Measurements from ENCODE around the gene MND1. TPM values are rescaled to one million over a fixed set of nuclear protein-coding genes. Genes with fewer than 3 reads are reported as not detected.

Gene MND1
- total and polyA plus RNA-seq, 7 donors: 0.12 to 1.4 (median 0.40) TPM; not detected in 3

GRCh38 chr4:153342751-153343552 is 1.5 kb upstream of the MND1 start:
- intact Hi-C loops (cut with DNase I): loop anchor here (5.0 to 10.0 kb wide), 4 partner anchors 89 to 309 kb away; no protein-coding TSS in a partner anchor
- no peak for ATAC-seq
- no peak for TF ChIP-seq CTCF (IDR thresholded peaks at IDR 0.05)
- H3K36me3 ChIP-seq (ENCODE audit: insufficient read depth in 1 of 2, low read depth in 1 of 2): no peaks in the 10 kb centered on the region
- no peaks in the 10 kb centered on the region for H3K9me3 ChIP-seq
- WGBS, 3 donors: 80 to 95% (median 94%) methylated on average over 6 of the region's 6 CpGs
- no peak overlapping the region for H3K27ac ChIP-seq
- no peak overlapping the region for H3K4me3 ChIP-seq
- peaks cover 8% of the 10 kb centered on the region for H3K4me1 ChIP-seq
- no peaks in the 10 kb centered on the region for H3K27me3 ChIP-seq (ENCODE audit: insufficient read depth in 3 of 3, low read length in 2 of 3)
- DNase-seq: no peak

- no peak for TF ChIP-seq CTCF (IDR thresholded peaks at IDR 0.05)
- 2% methylated on average over 42 to 44 of the region's 44 CpGs for WGBS, 3 donors
Observed at GRCh38 chr4:153345012-153345981, 809 bp downstream of the MND1 start.

GRCh38 chr4:153346031-153346430 is 1.5 kb downstream of the MND1 start:
- intact Hi-C loops (cut with DNase I): loop anchor here (5.0 to 10.0 kb wide), 2 partner anchors 89 to 121 kb away; partner anchors contain the start of gene TMEM131L (in 1 of the 2)
- Histone ChIP-seq H3K27me3 (ENCODE audit: insufficient read depth in 3 of 3, low read length in 2 of 3) (no peaks in the 10 kb centered on the region), H3K27ac (no peak overlapping the region), H3K36me3 (ENCODE audit: insufficient read depth in 1 of 2, low read depth in 1 of 2) (no peaks in the 10 kb centered on the region), H3K9me3 (no peaks in the 10 kb centered on the region), H3K4me1 (peaks cover 8% of the 10 kb centered on the region), H3K4me3 (peak overlapping the region; percentile 85)
- ATAC-seq (no peak), DNase-seq (no peak)
- WGBS, 3 donors: 58 to 64% (median 60%) methylated on average over 2 of the region's 2 CpGs
- TF ChIP-seq CTCF (IDR thresholded peaks at IDR 0.05): no peak

More at GRCh38 chr4:153345012-153345981, 809 bp downstream of the MND1 start:
- Histone ChIP-seq H3K4me3 (peak overlapping the region; percentile 85), H3K36me3 (ENCODE audit: insufficient read depth in 1 of 2, low read depth in 1 of 2) (no peaks in the 10 kb centered on the region), H3K27me3 (ENCODE audit: insufficient read depth in 3 of 3, low read length in 2 of 3) (no peaks in the 10 kb centered on the region), H3K27ac (peak overlapping the region; percentile 28), H3K9me3 (no peaks in the 10 kb centered on the region), H3K4me1 (peaks cover 8% of the 10 kb centered on the region)
- DNase-seq (peak; percentile 32 to 49), ATAC-seq (peak; percentile 28 to 71 (median 62))
- intact Hi-C loops (cut with DNase I): loop anchor here (2.0 to 10.0 kb wide), 3 partner anchors 90 to 230 kb away; partner anchors contain the start of gene TMEM131L (in 1 of the 2)

GRCh38 chr4:153346563-153346962 is 2.1 kb downstream of the MND1 start:
- no peaks in the 10 kb centered on the region for H3K27me3 ChIP-seq (ENCODE audit: insufficient read depth in 3 of 3, low read length in 2 of 3)
- H3K27ac ChIP-seq: no peak overlapping the region
- ATAC-seq: no peak
- intact Hi-C loops (cut with DNase I): loop anchor here (5.0 to 10.0 kb wide), 2 partner anchors 88 to 121 kb away; partner anchors contain the start of gene TMEM131L (in 1 of the 2)
- 70 to 81% (median 73%) methylated on average over 5 of the region's 5 CpGs for WGBS, 3 donors
- peaks cover 8% of the 10 kb centered on the region for H3K4me1 ChIP-seq
- no peak for TF ChIP-seq CTCF (IDR thresholded peaks at IDR 0.05)
- H3K36me3 ChIP-seq (ENCODE audit: insufficient read depth in 1 of 2, low read depth in 1 of 2): no peaks in the 10 kb centered on the region
- H3K9me3 ChIP-seq: no peaks in the 10 kb centered on the region
- H3K4me3 ChIP-seq: no peak overlapping the region
- DNase-seq: no peak

All from psoas muscle (tissue), 8 donors.